GM19438 (cell line): ENCODE data around the gene LEPR.
"Not testable (repeated sequence)": the region's sequence is repeated elsewhere in the genome, so short reads cannot be mapped to it uniquely, and the experiment has no call there.

Source experiments
- ATAC-seq: cut with Tn5 transposase; IDR thresholded peaks from one replicate; pipeline ENCODE4 v1.9.1; 2021; ENCODE audit warnings: low read depth; ENCODE audit not compliant: unreplicated experiment

The LEPR gene, protein sequence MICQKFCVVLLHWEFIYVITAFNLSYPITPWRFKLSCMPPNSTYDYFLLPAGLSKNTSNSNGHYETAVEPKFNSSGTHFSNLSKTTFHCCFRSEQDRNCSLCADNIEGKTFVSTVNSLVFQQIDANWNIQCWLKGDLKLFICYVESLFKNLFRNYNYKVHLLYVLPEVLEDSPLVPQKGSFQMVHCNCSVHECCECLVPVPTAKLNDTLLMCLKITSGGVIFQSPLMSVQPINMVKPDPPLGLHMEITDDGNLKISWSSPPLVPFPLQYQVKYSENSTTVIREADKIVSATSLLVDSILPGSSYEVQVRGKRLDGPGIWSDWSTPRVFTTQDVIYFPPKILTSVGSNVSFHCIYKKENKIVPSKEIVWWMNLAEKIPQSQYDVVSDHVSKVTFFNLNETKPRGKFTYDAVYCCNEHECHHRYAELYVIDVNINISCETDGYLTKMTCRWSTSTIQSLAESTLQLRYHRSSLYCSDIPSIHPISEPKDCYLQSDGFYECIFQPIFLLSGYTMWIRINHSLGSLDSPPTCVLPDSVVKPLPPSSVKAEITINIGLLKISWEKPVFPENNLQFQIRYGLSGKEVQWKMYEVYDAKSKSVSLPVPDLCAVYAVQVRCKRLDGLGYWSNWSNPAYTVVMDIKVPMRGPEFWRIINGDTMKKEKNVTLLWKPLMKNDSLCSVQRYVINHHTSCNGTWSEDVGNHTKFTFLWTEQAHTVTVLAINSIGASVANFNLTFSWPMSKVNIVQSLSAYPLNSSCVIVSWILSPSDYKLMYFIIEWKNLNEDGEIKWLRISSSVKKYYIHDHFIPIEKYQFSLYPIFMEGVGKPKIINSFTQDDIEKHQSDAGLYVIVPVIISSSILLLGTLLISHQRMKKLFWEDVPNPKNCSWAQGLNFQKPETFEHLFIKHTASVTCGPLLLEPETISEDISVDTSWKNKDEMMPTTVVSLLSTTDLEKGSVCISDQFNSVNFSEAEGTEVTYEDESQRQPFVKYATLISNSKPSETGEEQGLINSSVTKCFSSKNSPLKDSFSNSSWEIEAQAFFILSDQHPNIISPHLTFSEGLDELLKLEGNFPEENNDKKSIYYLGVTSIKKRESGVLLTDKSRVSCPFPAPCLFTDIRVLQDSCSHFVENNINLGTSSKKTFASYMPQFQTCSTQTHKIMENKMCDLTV

DNA sequence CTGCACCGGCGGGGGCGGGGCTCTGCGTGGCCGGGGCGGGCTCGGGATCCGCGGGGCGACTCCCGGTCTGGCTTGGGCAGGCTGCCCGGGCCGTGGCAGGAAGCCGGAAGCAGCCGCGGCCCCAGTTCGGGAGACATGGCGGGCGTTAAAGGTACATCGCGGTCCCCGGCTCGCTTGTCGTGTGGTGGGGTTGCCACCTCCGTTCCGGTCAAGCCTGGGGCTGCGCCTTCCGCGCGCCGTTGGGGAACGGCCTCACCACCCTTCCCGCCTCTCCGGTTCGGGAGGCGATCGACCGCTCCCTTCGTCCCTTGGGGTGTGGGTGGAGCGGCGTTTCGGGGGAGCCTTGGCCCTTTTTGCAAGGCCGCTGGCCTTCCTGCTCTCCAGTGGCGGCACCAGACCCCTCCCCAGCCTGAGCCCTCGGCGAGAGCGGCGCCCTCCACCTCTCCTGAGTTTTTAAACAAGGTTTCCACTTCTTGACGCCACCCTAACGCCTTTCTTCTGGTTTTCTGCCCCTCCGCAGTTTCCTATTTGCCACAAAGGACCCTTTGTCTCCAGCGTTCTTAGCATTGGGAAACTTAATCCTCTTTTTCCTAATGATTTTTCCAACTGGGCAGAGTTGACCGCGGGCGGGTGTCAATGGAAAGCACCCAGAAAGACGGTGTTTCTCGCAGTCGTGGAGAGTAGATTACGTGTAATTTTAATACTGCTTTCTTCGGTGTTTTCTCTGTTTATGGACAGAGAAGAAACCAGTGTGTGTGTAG lies at the start of gene LEPR, which contains the start of gene LEPROT:
TSS of gene LEPR (plus strand) at position 79 of the 761 bp plus-strand sequence. CDS start 144,898 bp downstream, outside the sequence.
TSS of gene LEPROT (plus strand) at position 79 of the 761 bp plus-strand sequence. CDS start at position 136, 57 bp downstream.
- ATAC-seq = peak; percentile 60

DNA sequence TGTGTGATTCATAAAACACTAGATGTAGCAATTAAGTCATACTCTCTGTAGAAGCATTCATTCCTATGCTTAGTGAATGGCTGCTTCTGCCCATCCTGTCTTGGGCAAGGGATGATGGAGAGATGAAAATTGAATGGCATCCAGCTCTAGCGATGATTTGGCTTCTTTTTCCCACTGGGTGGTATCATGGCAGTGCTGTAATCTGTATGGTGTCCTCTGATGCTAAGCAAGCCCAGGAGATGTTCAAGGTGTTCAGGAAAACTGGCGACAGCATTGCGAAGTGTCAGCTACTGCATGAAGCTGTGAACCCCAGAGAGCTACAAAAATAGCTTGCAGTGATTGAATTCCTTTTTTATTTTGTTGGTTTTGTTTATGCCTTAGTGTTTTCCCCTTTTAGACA lies 48.9 kb upstream of the LEPR start:
- ATAC-seq = no peak

DNA sequence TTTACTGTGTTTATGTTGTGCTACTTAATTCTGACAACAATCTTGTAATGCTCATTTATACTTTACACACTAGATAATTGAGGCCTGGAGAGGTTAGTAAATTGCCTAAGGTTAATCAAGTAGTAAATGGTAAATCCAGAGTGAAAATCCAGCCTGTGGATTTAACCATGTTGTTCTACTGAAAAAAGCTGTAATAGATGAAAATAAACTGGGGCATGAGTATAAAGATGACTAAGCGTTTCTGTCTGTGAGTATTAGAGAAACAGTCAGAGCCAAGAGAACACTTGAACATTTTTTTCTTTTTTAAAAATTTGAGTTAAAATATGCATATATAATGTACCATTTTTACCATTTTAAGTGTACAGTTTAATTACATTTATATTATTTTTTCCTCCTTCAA lies 47.9 kb upstream of the LEPR start:
- no peak for ATAC-seq

DNA sequence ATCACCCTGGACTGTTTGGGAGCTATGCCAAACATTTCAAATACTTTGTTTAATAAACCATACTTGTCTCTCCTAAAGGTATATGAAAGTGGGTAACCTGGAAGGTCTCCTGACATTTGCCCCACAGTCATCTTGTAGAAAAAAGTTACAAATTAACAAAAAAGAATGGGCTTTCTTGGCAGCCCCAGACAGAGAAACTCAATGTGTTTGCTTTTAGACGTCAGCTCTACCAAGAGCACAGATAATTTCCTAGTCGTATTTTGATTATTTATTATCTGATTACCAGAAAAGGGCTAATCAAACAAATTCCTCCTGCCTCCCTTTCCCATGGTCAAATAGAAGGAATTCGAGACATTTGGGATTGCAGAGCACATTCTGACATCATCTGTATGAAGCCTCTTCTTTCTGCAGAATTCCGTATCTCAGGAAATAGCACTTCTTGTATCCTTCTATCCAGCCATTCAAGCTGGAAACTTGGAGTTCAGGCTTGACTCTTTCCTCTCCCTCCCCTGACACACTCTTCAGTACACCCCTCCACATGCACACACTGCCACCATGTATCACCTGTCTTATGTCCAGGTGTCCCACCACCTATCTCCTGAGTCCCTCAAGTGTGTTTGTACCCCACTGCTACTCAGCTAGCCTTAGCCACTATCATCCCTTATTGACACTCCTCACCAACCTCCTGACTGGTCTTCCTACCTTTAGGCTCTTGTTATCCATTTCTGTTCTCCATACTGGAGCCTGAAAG lies 42.8 kb upstream of the LEPR start:
- ATAC-seq = no peak

DNA sequence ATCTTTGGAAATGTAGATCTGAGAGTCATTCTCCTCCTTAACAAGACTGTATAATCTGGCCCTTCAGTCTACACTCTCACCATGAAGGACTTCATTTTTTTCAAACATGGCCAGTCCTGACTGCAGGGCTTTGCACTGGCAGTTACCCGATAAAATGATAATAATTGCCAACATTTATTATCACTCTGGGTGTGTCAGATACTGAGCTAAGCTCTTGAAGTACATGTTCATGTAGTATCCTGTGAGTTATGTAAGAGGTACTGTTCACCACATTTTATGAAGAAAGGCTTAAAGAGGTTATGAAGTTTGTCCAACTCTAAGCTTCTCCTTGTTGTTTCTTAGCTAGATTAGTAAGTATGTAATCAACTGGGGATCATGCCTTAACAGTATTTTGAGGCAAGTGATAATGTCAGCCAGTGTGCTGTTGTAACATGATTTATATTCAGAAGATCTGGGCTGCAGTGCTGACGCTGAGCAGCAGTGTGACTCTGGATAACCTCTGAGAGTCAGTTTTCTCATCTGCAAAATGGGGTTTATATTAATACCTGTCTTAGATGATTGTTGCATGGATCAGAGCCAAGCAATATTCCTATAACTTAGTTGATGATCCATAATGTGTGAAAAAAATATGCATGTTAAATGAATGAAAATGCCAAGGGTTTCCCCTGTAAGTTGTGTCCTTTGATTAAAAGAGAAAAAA lies 42.1 kb upstream of the LEPR start:
- ATAC-seq = no peak

DNA sequence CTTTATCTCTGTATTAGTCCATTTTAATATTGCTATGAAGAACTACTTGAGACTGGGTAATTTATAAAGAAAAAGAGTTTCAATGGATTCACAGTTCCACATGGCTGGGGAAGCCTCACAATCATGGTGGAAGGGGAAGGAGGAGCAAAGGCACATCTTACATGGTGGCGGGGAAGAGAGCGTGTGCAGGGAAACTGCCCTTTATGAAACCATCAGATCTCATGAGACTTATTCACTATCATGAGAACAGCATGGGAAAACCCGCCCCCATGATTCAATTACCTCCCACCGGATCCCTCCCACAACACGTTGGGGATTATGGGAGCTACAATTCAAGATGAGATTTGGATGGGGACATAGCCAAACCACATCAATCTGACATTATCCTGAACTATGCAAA lies 36.0 kb upstream of the LEPR start:
- not testable (repeated sequence) for ATAC-seq

DNA sequence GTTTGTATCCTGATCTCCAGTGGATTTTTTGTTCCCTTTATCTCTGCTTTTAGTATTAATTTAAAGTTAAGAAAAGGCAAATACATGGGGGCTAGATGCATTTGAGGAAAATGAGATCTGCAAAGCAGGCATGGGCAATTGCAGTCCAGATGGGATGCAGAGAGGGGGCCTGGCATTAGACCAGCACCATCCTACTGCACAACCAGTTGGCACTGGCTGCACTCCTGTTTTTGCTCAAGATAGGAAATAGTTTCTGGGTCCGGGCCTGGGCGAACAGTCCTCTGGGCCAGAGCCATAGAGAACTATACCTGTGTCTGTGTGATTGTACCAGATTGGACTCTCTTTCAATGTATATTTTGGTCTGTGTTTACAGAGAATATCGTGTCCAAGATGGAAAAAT lies 34.0 kb upstream of the LEPR start:
- no peak for ATAC-seq

- no peak for ATAC-seq
Measured at GRCh38 chr1:65387821-65388220, 32.6 kb upstream of the LEPR start.

DNA sequence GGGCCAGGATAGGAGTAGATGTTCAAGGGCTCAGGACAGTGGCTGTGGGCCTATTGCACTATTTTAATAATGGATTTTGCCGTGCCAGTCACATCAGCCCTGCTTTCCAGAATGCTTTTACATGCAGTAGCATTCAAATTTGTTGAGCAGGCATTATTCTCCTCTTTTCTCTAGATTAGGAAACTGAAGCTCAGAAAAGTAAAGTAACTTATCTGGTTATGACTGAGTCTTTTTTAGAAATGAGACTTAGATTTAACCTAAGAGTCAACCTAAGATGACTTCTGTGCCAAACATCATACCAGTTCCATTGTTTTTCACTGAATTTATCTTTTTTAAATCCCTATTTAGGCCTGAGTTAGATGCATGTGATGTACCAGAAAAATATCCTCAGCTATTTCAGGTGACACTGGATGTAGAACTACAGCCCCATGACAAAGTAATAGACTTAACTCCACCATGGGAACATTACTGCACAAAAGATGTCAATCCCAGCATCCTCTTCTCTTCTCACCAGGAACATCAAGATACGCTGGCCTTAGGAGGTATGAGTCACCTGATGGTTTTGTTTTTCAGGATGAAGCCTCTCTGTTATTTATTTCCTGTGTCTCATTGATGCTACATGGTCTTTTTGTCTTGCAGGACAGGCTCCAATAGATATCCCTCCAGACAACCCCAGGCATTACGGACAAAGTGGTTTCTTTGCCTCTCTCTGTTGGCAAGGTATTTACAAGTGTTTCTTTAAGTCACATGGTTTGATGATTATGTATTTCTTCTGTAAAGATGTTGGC lies 31.4 kb upstream of the LEPR start:
- ATAC-seq = no peak

DNA sequence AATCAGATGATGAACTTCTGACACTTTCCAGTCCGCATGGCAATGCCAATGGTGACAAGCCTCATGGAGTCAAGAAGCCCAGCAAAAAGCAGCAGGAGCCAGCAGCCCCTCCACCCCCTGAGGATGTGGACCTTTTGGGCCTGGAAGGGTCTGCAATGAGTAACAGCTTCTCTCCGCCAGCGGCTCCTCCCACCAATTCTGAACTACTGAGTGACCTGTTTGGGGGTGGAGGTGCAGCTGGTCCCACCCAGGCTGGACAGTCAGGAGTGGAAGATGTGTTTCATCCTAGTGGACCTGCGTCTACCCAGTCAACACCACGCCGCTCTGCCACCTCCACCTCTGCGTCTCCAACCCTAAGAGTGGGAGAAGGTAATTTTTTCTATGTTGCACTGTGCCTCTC lies 28.0 kb upstream of the LEPR start:
- no peak for ATAC-seq

DNA sequence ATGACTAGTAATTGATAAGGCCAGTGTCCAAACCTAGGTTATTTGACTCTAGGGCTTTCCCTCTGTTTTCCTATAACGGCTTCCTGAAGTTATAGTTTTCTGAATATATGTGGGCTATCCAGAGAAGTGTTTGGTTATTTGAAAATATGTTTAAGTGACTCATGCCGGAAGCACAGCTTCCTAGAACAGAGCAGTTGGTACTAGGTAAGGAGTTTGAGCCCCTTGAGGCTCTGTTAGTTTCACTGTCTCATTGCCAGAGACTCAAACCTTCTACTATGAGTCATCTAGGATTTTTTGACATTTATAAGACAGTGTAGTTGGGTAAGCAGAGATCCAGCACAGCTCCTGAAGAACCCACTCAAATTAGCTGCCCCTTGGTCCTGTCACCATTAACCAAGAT lies 27.1 kb upstream of the LEPR start:
- ATAC-seq = peak; percentile 86

DNA sequence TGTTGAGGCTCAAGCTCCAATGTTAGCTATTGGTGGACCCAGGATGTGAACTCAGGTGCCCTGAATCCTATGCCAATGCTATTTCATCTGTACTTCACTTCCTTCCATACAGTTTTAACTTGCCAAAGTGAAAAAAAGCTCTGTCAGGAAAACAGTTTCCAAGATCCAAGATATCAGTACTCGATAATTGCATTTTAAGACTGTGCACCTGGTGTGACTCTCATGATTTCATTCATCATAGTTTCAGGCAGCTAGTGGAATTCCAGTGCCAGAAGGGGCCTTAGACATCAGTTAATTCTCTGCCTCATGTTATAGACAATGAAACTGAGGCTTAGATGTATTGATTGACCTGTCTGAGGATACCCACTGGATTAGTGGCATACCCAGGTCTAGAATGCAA lies 26.5 kb upstream of the LEPR start:
- ATAC-seq = no peak

- no peak for ATAC-seq
Measured at GRCh38 chr1:65395887-65396612, 24.4 kb upstream of the LEPR start.

GRCh38 chr1:65398083-65398482 lies 22.4 kb upstream of the LEPR start:
- no peak for ATAC-seq

DNA sequence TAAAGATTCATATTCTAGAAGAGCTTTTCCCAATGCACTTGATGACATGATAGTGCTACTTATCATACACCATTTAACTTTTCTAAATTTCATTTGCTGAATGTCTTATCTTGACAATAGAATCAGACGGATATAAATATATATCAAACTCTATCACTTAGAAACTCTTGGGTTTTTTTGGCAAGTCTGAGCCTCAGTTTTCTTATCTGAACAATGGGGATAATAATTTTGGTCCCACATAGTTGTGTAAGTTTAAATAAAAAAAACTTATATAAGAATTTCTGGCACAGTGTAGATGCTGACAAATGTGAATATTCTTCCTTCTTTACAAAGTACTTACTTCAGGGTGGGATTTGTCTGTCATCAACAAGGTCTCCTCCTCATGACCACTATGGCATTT lies 21.5 kb upstream of the LEPR start:
- no peak for ATAC-seq

DNA sequence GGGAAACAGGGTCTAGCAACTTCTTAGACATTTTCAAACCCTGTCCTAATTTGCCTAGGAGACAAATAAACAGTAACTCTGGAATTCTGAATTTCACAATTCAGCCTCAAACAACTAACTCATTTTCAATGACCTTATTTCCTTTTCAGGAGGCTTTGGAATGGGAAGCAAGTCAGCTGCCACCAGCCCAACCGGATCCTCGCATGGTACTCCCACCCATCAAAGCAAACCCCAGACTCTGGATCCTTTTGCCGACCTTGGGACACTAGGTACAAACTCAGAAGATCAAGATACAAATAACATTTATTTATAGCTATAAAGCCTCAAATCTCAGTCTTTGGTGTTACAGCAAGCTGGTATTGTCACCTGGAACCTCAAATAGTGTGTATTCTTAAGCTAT lies 18.9 kb upstream of the LEPR start:
- ATAC-seq = no peak

GRCh38 chr1:65404941-65405340 lies 15.5 kb upstream of the LEPR start:
- ATAC-seq = no peak

- no peak for ATAC-seq
Measured at GRCh38 chr1:65407877-65408276, 12.6 kb upstream of the LEPR start.
